HepG2 (cell line): ENCODE results near the gene MRPL54.

Experiments used
- ELF1 ChIP-seq: sonication (generic); formaldehyde crosslinking; IDR thresholded peaks from 2 replicates; pipeline ENCODE4 v1.4.0; 2020; ENCODE audit warnings: missing genetic modification reagents
- NRL ChIP-seq: sonication (generic); formaldehyde crosslinking; IDR thresholded peaks from 2 replicates; pipeline ENCODE4 v1.5.0; 2020; ENCODE audit warnings: missing genetic modification reagents, mild to moderate bottlenecking, moderate library complexity, borderline replicate concordance
- ZNF598 ChIP-seq: sonication (generic); formaldehyde crosslinking; IDR thresholded peaks from 2 replicates; pipeline ENCODE4 v1.5.1; 2020; ENCODE audit warnings: mild to moderate bottlenecking, missing genetic modification reagents, borderline replicate concordance

DNA sequence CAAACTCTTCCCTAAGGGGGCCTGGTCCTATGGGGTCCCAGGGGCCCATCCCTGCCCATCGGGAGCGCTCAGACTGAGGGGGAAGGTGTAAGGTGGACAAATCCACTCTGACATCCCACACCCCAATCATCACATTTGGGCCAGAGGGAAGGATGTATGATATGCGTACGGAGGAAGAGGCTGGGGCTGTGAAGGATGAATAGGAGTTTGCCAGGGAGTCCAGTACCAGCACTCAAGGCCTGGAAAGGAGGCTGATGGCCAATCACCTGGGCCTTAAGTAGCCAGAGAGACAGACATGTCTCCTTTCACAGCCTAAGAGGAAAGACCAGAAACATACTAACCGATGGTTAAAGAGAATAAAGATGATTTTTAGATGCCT lies 39.4 kb upstream of the MRPL54 start:
- no peak for TF ChIP-seq ZNF598 (CRISPR knock-in tag)
- no peak for TF ChIP-seq ELF1 (CRISPR knock-in tag)
- TF ChIP-seq NRL (CRISPR knock-in tag): no peak
